Memory B cell (primary cell): ENCODE results near the gene PTPRK.

Source experiments
- ATAC-seq: fragments of 150-1000 bp; cut with Tn5 transposase; 2 replicates; pipeline ENCODE4 v1.10.0; 2021; ENCODE audit warnings: low read depth, mild to moderate bottlenecking, moderate library complexity
- DNase-seq, 2 donors: peaks; one replicate each; pipeline ENCODE4 v3.0.0; 2022; ENCODE audit warnings: low spot score in 2 of 2
- H3K27ac Mint-ChIP-seq: one replicate; pipeline ENCODE4 v1.8.0; 2022; ENCODE audit warnings: mild to moderate bottlenecking, moderate library complexity, mixed read lengths
- H3K27me3 Mint-ChIP-seq: one replicate; pipeline ENCODE4 v1.8.0; 2022; ENCODE audit warnings: mixed read lengths
- H3K36me3 Mint-ChIP-seq: one replicate; pipeline ENCODE4 v1.8.0; 2022; ENCODE audit warnings: mild to moderate bottlenecking, mixed read lengths
- H3K4me1 Mint-ChIP-seq: one replicate; pipeline ENCODE4 v1.8.0; 2022; ENCODE audit warnings: mixed read lengths
- H3K4me3 Mint-ChIP-seq: one replicate; pipeline ENCODE4 v1.8.0; 2022; ENCODE audit warnings: mild to moderate bottlenecking, moderate library complexity, mixed read lengths
- H3K9me3 Mint-ChIP-seq: one replicate; pipeline ENCODE4 v1.8.0; 2022; ENCODE audit warnings: mixed read lengths

PTPRK gene

DNA sequence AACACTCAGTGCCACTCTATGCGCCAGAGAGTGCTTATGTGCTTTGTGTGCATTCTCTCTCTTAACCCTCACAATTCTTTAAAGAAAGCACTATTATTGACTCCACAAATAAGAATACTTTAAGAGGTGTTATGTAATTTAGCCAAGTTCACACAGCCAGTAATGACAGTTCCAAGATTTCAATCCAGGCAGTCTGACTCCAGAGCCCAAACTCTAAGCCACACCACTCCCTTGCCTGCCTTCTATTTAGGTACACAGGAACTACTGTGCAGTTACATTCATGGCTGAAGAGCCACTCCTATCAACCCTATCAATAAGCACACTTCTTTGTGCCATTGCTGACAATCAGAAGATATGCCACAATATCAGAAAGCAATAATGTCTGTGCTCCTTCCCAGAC, 93.3 kb downstream of the PTPRK start:
- DNase-seq: no peak
- Mint-ChIP-seq H3K9me3 (no peaks in the 10 kb centered on the region), H3K4me3 (no peak overlapping the region), H3K27me3 (peaks cover 1% of the 10 kb centered on the region), H3K36me3 (no peaks in the 10 kb centered on the region), H3K27ac (no peak overlapping the region), H3K4me1 (no peaks in the 10 kb centered on the region)
- ATAC-seq: no peak

DNA sequence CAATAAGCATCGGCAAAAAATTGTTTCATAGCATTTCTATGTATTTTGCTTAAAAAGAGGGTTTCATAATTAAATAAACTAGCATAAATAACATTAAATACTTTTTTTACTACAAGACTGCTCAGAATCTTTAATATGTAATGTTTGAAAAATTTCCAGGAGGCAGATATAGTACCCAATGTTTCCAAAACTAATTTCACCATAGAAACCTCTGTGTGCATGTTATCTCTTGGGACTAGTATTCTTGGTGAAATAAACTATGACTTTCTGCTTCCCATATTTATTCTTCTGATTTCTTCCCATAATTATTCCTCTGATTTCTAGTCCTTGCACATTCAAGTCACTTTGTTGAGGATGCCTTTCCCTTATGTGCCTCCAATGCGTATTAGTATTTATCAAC, 94.5 kb downstream of the PTPRK start:
- Mint-ChIP-seq H3K9me3 (no peaks in the 10 kb centered on the region), H3K27ac (no peak overlapping the region), H3K27me3 (peaks cover 1% of the 10 kb centered on the region), H3K4me1 (no peaks in the 10 kb centered on the region), H3K36me3 (no peaks in the 10 kb centered on the region), H3K4me3 (no peak overlapping the region)
- no peak for ATAC-seq
- DNase-seq: no peak

DNA sequence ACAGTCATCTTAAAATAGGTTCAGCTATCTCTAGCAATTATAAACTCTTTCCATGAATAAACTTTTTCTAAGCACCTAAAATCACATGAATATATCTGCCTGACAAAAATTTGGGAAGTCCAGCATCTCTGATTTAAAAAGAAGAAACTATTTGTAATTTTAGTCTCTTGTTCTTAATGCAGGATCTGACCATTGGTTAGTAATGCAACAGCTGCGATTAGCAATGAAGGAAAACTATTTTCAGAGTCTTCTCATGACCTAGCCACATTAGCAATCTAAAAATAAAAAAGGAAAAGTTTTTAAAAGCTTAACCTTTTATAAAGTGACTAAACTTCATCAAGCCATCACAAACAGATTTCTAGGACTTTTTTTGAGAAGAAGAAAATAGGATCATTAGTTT, 97.5 kb downstream of the PTPRK start:
- H3K9me3 Mint-ChIP-seq: peaks cover 2% of the 10 kb centered on the region
- no peak overlapping the region for H3K4me3 Mint-ChIP-seq
- no peak overlapping the region for H3K27ac Mint-ChIP-seq
- DNase-seq (no peak), ATAC-seq (no peak)
- peaks cover 1% of the 10 kb centered on the region for H3K27me3 Mint-ChIP-seq
- H3K36me3 Mint-ChIP-seq: no peaks in the 10 kb centered on the region
- H3K4me1 Mint-ChIP-seq: no peaks in the 10 kb centered on the region

DNA sequence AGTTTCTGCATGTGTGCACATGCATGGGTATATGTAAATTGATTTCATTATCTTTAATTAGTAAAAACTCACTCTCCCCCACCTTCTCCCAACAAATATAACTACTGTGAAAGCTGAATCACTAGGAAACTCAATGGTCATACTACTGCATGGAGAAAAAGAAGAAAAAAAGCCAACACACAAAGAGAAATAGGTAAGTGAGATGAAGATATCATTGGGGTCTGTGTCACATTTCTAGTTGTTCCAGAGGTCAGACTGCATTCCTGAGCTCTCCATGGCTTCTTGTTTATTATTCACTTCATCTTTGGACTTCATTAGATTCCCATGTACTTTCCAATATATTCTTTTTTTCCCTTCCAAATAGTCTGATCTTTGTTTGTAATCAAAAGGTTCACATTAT, 98.2 kb downstream of the PTPRK start:
- Mint-ChIP-seq H3K4me3 (no peak overlapping the region), H3K27me3 (no peaks in the 10 kb centered on the region), H3K36me3 (no peaks in the 10 kb centered on the region), H3K4me1 (no peaks in the 10 kb centered on the region), H3K27ac (no peak overlapping the region), H3K9me3 (peaks cover 2% of the 10 kb centered on the region)
- DNase-seq (no peak), ATAC-seq (no peak)

DNA sequence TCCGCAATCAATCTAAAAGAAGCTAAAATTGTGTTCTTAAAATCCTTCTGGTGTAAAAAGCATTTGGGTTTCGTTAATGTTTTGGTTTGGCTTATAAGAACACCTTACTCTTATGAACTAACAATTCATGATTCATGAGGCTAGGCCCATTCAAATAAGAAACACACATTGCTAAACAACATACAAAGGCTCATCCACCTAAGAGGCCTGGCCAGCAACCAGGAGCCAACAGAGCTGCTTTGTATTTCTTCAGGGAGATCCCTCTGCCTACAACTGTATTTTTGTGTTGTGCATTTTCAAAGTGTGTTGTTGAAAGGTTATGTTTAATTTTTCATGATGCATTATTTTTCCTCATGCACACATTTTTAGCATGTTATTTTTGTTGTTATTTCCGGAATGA, 98.6 kb downstream of the PTPRK start:
- Mint-ChIP-seq H3K27ac (no peak overlapping the region), H3K36me3 (no peaks in the 10 kb centered on the region), H3K4me3 (no peak overlapping the region), H3K9me3 (peaks cover 2% of the 10 kb centered on the region), H3K4me1 (no peaks in the 10 kb centered on the region), H3K27me3 (no peaks in the 10 kb centered on the region)
- no peak for ATAC-seq
- DNase-seq: no peak

DNA sequence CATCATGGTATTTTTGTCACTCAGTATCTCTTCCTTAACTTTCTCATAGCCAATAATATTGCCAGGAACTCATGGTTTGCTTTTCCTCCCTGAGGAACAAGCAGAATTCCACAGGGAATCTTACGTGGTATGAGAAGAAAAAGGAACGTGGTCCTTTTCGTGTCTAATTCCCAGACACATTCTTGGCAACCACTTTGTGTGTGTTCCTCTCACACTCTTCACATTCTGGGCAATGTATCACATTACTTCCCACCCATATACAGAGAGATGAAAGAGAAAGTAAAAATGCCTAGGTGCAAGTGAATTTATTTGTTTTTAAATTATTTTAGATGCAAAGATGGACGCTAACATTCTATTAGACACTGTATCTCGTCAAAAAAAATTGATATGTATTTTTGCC, 102.7 kb downstream of the PTPRK start:
- peaks cover 2% of the 10 kb centered on the region for H3K9me3 Mint-ChIP-seq
- H3K4me1 Mint-ChIP-seq: no peaks in the 10 kb centered on the region
- H3K36me3 Mint-ChIP-seq: no peaks in the 10 kb centered on the region
- no peak overlapping the region for H3K27ac Mint-ChIP-seq
- DNase-seq (no peak), ATAC-seq (no peak)
- no peaks in the 10 kb centered on the region for H3K27me3 Mint-ChIP-seq
- H3K4me3 Mint-ChIP-seq: no peak overlapping the region

DNA sequence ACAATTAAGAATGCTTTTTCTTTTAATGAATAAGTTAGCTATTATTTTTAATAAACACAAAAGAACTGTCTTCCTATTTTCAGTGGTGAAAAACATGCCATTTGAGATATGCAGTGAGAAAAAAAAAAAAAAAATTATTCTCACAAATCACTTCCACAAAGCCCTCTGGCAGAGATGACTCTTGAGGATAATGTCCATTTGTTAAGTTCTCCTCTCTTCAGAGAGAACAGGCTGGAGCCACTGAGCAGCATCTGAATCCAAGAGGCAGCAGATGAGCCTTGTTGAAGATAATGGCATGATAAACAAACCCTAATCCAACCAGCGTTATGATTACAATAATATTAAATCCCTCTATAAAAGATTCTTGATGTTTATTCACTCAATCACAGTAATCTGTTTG, 105.0 kb downstream of the PTPRK start:
- Mint-ChIP-seq H3K9me3 (peaks cover 2% of the 10 kb centered on the region), H3K4me1 (no peaks in the 10 kb centered on the region), H3K27me3 (no peaks in the 10 kb centered on the region), H3K4me3 (no peak overlapping the region), H3K27ac (no peak overlapping the region), H3K36me3 (no peaks in the 10 kb centered on the region)
- no peak for ATAC-seq
- no peak for DNase-seq

DNA sequence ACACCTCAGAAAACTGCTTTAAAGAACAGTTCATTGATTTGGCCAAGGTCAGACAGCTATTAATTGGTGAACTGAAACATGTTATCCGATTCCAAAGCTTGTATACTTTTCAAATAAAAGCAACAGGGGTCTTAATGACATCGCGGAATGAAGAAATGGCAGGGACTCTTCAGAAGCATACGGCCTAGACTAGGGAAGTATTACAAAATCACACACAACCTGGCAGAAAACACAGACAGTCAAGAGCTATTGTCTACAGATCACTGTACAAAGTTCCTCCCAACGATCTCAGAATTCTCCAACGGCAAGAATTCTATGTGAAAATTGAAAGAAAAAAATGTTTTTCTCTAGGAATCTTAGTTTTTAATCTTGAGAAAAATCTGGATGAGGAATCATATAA, 105.5 kb downstream of the PTPRK start:
- Mint-ChIP-seq H3K27ac (no peak overlapping the region), H3K36me3 (no peaks in the 10 kb centered on the region), H3K4me3 (no peak overlapping the region), H3K27me3 (no peaks in the 10 kb centered on the region), H3K4me1 (no peaks in the 10 kb centered on the region), H3K9me3 (peaks cover 2% of the 10 kb centered on the region)
- DNase-seq (no peak), ATAC-seq (no peak)

DNA sequence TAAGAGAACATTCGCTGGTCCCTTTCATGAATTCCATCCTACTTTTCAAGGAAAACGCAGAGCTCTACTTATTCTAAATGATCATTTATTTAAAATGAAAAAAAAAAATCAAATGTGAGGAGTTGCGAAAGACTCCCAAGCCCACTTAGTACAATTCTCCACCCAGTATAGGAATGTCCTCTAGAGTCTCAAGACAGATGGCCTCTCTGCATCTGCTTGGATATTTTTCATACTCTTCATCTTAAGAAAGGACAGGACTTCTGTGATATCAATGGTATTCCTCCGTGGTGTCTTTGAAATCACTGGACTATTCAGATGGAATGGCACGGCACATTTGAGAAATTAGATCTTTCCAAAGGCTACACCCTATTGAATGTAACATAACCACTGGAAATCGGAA, 107.1 kb downstream of the PTPRK start:
- no peaks in the 10 kb centered on the region for H3K27me3 Mint-ChIP-seq
- ATAC-seq (no peak), DNase-seq (no peak)
- no peaks in the 10 kb centered on the region for H3K4me1 Mint-ChIP-seq
- no peaks in the 10 kb centered on the region for H3K36me3 Mint-ChIP-seq
- H3K9me3 Mint-ChIP-seq: no peaks in the 10 kb centered on the region
- H3K4me3 Mint-ChIP-seq: no peak overlapping the region
- no peak overlapping the region for H3K27ac Mint-ChIP-seq

DNA sequence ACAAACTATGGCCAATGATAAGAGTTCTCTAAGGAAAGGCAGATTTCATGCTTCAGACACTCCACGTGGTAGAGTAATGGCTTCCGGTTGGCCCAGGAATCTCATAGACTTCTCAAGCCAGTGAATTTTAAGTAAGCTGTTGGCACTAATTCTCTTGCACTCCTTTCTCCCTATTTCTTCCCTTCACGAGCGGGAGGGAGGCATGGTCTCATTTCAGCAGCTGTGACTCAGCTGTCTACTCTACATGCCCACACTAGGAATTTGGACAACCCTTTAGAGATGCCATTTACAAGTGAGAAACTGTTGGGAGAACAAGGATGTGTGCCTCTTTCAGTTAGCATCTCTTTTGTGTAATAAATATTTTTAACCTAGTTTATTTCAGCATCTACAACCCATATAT, 107.7 kb downstream of the PTPRK start:
- ATAC-seq (no peak), DNase-seq (no peak)
- no peak overlapping the region for H3K27ac Mint-ChIP-seq
- no peaks in the 10 kb centered on the region for H3K4me1 Mint-ChIP-seq
- no peaks in the 10 kb centered on the region for H3K36me3 Mint-ChIP-seq
- no peaks in the 10 kb centered on the region for H3K9me3 Mint-ChIP-seq
- no peak overlapping the region for H3K4me3 Mint-ChIP-seq
- no peaks in the 10 kb centered on the region for H3K27me3 Mint-ChIP-seq

DNA sequence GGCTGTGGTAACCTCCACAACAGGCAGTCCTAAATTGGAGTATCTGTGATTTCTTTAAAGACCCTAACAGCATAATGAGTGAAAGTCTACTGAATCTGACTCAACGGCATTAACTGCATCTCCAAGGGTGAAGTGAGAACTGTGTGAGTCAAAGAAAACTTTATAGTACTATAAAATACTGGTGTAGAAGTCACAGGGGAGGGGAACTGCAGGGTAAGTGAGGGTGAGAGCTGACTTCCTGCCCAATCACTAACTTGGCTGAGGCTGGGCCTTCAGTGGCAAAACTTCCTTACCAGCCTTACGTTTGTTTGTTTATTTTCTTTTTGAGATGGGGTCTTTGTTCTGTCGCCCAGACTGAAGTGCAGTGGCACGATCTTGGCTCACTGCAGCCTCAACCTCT, 109.8 kb downstream of the PTPRK start:
- H3K9me3 Mint-ChIP-seq: no peaks in the 10 kb centered on the region
- ATAC-seq: no peak

DNA sequence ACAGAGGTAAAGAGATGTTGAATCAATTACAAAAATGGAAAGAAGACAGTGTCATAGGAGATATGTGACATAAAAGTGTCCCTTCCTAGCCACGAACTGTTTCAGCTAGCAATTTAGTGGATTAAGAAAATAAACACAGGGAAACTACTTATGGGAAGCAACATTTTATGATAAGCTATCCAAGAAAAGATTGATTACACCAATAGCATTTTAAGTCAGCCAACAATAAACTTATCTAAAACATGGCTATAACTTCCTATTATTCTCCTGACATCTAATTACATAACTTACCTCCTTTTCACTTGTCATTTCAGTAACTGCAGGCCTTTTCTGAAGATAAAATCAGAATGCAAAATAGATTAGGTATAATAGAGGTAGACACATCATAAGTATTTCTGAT, 111.4 kb downstream of the PTPRK start:
- Mint-ChIP-seq H3K9me3 (no peaks in the 10 kb centered on the region), H3K27me3 (no peaks in the 10 kb centered on the region), H3K27ac (no peak overlapping the region), H3K4me1 (no peaks in the 10 kb centered on the region), H3K36me3 (no peaks in the 10 kb centered on the region), H3K4me3 (no peak overlapping the region)
- DNase-seq: no peak
- ATAC-seq: no peak

More for the DNA sequence above, 109.8 kb downstream of the PTPRK start:
- DNase-seq: no peak
- no peaks in the 10 kb centered on the region for H3K4me1 Mint-ChIP-seq
- no peak overlapping the region for H3K4me3 Mint-ChIP-seq
- H3K36me3 Mint-ChIP-seq: no peaks in the 10 kb centered on the region
- H3K27ac Mint-ChIP-seq: no peak overlapping the region
- no peaks in the 10 kb centered on the region for H3K27me3 Mint-ChIP-seq

DNA sequence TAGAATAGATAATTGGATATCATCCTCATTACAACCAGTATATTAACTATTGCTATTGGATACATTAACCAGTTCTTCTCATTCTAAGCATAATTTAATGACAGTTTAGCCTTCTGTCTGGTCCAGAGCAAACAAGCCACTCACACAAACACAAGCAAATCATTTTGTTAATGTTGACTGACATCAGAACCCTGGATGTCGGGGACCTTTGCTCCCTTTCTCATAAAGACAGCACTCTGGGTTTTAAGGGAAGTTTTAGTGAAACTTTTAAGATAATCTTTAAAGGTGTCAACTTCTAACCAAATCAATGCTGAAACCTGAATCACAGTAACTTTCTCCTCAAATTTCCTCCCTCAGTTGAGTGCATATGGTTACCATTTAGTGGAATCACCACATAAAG, 113.9 kb downstream of the PTPRK start:
- ATAC-seq: no peak
- no peaks in the 10 kb centered on the region for H3K27me3 Mint-ChIP-seq
- no peaks in the 10 kb centered on the region for H3K9me3 Mint-ChIP-seq

DNA sequence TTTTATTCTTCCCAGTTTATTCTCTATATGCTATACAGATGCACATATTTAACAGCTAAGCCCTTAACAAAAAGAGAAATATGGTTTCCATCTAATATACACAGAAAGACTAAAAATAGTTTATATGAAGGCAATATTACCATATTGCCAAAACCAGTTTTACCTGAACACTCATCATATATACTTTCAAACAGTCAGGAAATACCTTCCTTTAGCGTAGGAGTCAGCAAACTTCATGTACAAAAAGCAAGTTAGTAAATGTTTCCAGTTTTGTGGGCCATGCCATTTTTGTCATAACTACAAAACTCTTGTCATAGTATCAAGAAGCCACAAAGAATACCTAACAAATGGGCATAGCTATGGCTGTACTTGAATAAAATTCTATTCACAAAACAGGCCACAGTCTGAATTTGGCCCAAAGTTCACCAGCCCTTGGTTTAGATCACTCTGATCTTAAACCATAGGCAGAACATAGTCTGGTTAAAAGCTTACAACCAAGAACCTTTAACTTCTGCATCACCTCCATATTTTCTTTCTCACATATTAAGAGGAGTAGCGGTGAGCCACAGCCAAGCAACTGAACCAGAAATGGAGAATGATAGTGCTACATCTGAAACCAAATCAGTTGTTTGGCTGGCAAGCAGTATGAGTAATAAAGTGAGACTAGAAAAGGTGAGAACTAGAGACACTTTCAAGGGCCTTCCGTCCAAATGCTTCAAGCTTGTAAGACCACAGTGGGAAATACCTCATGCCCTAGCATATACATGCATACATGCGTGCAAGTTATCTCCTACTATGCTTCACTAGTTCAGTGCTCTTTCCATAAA, 116.6 kb downstream of the PTPRK start:
- Mint-ChIP-seq H3K4me3 (no peak overlapping the region), H3K27me3 (no peaks in the 10 kb centered on the region), H3K27ac (no peak overlapping the region), H3K4me1 (no peaks in the 10 kb centered on the region), H3K36me3 (no peaks in the 10 kb centered on the region), H3K9me3 (no peaks in the 10 kb centered on the region)
- no peak for ATAC-seq
- no peak for DNase-seq

More for the DNA sequence above, 113.9 kb downstream of the PTPRK start:
- no peak for DNase-seq
- Mint-ChIP-seq H3K36me3 (no peaks in the 10 kb centered on the region), H3K27ac (no peak overlapping the region), H3K4me3 (no peak overlapping the region), H3K4me1 (no peaks in the 10 kb centered on the region)

DNA sequence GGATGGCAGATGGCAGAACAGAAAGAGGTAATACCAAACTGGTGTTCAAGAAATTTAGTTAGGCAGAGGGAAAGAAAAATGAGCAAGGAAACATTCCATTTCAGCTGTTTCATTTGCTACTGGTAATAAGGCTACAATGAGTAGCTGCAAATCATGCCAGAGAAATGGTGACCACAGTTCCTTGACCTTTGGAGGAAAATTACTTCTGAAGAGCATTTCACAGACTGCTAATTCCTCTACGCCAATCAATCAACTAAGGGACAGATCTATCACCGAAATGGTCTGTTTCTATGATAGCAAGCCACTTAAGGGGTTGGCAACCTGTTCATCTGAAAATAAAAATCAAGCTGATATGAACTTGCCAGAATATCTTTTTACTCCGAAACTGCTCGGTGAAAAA, 119.5 kb downstream of the PTPRK start:
- no peak overlapping the region for H3K4me3 Mint-ChIP-seq
- no peaks in the 10 kb centered on the region for H3K4me1 Mint-ChIP-seq
- no peaks in the 10 kb centered on the region for H3K27me3 Mint-ChIP-seq
- ATAC-seq (no peak), DNase-seq (no peak)
- H3K36me3 Mint-ChIP-seq: no peaks in the 10 kb centered on the region
- H3K9me3 Mint-ChIP-seq: no peaks in the 10 kb centered on the region
- H3K27ac Mint-ChIP-seq: no peak overlapping the region
